SK-N-MC (cell line): ENCODE results near the gene ZDHHC14.

Experiments
- EZH2 ChIP-seq: fragments of 200-600 bp; sonication (generic); IDR thresholded peaks from one replicate; pipeline ENCODE4 v1.6.1; 2017; ENCODE audit warnings: antibody characterized with exemption
- FOXP2 ChIP-seq: optimal IDR thresholded peaks from 2 replicates; pipeline ENCODE3; 2011; ENCODE audit warnings: mild to moderate bottlenecking, moderate library complexity; ENCODE audit not compliant: insufficient read depth; ENCODE audit errors: extremely low read length, control extremely low read depth
- POLR2AphosphoS5 ChIP-seq: IDR thresholded peaks from 2 replicates; pipeline ENCODE4 v1.6.1; 2012; ENCODE audit warnings: mild to moderate bottlenecking, low read depth, low read length, borderline replicate concordance

- TF ChIP-seq EZH2 (no peak), POLR2AphosphoS5 (no peak), FOXP2 (no peak)
These were observed 189.8 kb downstream of the ZDHHC14 start for GRCh38 chr6:157570752-157571151.
